NCI-H2227 (cell line): ENCODE data around the gene CAMK1D.
"Not testable (repeated sequence)": the region's sequence is repeated elsewhere in the genome, so short reads cannot be mapped to it uniquely, and the experiment has no call there.

Experiments
- DNase-seq: peaks from one replicate; lab custom pipeline; 2025; ENCODE audit not compliant: unreplicated experiment; lab: John Stamatoyannopoulos, UW

CAMK1D gene

DNA sequence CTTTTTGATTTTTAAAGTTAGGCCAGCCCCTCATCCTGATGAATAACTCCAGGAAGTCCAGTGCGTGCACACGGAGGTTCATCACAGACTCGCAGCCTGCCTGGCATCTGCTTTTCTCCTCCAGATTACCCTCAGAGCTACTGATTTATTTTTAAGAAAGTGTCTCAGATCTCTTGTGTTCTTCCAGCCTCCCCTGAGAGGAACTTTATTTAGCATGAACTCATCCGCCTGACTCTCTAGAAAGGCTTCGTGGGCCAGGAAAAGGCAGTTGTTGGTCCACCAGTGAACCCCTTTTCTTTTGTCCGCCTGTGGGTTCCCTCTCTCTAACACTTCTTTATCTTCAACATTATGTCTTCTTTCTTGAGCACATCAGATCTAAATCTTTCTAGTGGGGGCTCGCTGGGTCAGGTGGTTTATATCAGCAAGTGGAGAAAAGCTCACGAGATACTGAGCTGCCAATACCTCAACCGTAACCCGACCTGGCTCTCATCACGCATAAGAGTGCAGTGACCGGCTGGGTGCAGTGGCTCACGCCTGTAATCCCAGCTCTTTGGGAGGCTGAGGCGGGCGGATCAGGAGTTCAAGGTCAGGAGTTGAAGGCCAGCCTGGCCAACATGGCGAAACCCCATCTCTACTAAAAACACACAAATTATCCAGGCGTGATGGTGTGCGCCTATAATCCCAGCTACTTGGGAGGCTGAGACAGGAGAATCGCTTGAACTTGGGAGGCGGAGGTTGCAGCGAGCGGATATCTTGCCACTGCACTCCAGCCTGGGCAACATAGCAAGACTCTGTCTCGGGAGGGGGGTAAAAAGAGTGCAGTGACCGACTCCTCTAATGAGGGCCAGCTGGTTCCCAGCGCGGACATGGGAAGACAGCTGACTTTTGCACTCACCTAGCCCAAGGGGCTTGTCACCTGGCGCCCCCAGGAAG is 489.9 kb downstream of the CAMK1D start:
- DNase-seq, result no peak

DNA sequence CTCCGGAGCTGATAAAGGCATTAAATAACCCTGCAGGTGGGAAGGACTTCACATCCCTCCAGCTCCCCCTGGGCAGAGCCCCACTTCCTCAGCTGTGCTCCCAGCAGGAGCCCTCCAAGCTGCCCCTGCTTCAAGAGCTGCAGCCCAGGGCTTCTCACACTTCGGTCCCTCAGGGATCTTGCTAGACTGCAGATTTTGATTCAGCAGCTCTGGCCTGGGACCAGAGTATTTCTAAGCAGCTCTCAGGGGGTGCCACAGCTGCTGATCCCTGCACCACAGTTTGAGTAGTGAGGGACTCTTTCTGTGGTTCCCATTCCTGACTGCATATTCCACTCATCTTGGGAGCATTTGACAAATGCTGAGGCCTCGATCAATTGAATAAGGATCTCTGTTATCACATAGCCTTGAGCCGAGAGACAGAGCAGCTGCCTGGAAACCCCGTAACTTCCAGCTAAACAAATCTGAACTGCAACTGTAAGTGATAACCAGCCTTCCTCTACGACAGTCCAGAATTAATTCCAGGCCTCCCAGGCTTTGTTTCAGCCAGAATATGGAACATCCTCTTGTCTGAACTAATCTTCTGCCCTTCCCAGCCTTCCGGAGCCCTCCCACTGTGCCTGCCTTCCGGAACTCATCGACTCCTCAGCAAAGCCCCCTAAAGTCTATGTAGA is 490.7 kb downstream of the CAMK1D start:
- DNase-seq, result no peak

DNA sequence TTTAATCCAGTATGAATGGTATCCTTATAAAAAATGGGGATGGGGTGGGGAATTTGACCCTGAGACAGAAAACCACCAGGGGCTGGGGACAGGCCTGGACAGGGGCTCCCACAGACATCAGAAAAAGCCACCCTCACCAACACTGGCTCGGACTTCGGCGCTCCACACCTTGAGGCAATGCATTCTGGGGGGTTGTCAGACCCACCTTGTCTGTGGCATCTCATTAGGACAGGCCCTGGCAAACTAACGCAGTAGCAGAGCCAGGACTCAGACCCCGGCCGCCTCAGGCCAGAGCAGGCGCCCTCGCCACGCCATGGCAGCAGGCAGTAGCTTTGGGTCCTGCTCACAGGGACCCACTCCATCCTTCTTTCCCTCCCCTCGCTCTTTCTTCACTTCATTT is 492.1 kb downstream of the CAMK1D start:
- DNase-seq, result no peak

DNA sequence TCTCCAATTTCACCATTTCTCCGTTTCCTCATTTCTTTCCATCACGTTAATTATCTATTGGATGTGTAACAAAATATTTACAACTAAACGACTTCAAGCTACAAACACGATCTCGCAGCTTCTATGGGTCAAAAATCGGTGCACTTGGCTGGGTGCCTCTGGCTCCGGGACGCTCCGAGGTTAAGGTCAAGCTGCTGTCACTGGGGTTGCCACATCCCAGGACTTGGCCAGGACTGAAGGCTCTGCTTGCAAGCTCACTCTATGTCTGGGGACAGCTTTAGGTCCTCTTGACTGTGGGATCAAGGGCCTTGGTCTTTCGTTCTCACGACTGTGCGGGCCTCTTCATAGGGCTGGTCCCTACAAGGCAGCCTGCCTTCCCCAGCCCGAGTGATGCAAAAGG is 492.5 kb downstream of the CAMK1D start:
- DNase-seq, result no peak

DNA sequence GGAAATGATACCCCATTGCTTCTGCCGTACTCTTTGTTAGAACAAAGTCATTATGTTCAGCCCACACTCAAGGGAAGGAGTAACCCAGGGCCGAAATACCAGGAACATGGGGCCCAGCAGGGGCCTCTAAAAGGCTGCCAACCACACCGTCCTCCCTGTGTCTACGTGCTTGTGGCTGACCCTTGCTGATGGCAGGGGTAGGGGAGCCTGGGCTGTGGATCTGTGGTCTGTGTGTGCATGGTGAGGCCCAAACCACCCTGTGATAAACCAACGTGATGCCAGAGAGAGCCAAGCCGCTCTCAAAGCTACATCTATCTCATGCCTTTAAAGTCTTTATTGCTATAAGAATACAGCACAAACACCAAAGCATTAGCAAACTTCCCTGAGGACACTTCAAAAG is 493.0 kb downstream of the CAMK1D start:
- no peak for DNase-seq

DNA sequence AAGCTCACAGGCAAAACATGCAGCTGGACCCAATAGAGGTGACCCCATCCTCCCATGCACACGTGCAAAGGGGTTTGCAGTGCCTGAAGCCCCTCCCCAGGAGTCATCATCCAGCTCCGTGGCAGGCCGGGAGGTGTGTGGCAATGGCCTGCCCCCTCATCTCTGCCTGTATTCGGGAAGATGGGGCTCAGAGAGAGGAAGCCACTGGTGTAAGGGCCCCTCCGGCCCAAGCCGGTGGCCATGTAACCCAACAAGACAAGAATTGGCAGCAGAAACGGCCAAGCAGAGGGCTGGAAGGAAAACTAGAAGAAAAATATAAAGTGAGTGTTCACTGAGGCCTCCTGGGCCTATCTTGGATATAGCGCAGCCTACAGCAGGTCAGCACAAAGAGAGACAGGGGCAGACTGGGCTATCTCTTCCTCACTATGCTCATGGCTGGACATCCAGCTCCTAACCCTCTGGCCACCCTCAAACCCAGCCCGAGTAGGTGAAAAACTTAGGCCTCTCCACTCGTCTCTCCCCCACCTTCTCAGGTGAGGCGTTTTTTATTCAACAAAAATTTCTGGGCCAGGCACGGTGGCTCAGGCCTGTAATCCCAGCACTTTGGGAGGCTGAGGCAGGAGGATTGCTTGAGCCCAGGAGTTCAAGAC is 494.1 kb downstream of the CAMK1D start:
- no peak for DNase-seq

DNA sequence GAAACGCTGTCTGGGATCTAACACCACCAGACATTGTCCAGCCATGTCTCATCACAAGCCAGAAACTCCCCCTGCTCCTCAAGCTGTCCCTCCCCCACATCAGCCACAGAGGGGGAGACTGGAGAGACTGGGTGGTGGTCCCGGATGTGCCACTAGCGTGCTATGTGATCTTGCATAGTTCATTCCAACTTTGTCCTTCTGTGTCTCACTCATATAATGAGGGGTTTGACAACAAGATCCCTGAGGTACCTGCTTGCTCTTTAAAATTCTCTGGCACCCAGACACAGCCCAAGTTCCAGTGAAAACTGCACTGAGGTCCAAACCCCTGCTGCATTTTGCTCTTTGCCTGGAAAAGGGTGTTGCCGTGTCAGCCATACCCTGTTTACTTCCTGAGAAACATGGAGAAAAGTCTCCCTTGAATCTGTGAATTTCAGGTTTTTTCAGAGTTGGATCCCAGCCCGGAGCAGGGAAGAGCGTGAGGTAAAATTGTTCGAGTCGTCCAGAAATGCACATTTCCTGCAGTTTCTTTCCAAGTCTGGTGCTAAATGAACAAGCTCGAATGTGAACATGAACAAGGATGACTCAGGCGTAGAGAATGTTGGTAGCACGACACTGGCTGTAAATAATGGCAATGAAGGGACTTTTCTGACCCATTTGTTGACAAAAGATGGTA is 495.6 kb downstream of the CAMK1D start:
- no peak for DNase-seq

DNA sequence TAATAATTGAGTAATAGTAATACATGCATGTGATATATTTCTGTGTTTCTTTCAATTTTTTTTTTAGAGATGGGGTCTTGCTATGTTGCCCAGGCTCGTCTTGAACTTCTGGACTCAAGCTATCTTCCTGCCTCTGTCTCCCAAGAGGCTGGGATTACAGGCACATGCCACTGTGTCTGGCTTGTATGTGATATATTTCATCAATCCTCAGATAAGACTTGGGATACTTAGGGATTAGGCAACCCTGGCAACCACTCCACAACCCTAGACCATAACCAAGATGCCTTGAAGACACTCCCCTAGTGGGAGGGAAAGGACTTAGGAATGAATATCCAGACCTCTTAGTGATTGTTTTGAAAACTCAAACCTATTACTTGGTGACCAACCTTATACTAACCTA is 497.4 kb downstream of the CAMK1D start:
- DNase-seq, result no peak

DNA sequence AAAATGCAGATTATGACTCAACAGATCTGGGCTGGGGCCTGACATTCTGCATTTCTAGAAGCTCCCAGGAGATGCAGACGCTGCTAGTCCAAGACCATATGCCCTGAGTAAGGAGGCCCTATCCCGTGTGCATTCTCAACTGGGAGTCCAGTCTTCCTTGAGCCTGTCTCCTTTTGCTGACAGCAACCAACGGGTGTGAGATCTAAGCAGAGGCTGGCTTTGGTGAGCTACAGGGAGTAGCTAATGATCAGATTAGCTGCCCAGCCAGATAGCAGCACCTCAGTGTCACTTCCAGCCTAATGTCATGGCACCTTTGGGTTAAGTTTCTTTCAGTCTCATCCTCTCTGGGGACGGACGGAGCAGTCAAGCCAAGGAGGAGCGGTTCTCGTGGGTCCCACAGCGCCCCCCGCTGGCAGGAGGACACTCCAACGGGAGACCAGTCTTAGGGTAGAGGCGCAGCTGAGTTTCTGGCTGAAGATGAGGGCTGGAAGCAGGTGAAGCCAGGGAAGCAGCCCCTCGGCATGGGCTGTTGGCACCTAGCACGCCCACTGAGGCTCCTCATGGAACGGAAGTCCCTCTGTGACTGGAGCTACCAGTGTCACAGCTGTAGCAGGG is 498.1 kb downstream of the CAMK1D start:
- DNase-seq, result no peak

DNA sequence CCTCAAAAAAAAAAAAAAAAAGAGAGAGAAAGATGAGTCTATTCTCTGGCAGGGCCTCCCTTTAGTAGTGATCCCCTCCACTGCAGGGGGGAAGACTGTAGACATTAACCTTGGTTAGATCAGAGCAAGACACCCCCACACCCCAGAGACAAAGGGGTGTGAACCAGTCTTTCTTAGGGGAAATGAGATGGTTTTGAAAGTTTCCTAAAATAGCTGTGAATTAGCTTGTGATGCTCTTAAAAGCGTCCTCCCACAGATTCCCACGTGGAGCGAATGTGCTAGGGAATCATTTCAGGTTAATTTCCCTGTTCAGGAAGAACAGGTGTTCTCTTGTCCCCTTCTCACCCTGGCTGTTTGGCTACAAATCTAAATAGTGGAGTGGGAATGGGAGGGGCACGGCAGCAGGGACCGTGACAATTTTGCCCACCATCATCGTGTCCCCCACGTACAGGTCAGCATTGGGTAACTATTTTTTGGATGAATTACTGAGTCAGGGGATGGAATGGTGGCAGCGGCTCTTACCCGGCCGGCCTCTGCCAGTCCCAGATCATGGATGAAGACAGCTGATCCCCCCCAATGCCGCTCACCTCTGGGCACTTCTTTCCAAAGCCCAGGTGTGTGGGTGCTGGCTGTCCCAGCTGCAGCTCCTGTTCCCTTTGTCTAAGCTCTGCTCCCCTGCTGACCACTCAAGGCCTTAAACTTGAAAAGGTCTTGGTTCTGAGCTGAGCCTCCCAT is 499.3 kb downstream of the CAMK1D start:
- no peak for DNase-seq

DNA sequence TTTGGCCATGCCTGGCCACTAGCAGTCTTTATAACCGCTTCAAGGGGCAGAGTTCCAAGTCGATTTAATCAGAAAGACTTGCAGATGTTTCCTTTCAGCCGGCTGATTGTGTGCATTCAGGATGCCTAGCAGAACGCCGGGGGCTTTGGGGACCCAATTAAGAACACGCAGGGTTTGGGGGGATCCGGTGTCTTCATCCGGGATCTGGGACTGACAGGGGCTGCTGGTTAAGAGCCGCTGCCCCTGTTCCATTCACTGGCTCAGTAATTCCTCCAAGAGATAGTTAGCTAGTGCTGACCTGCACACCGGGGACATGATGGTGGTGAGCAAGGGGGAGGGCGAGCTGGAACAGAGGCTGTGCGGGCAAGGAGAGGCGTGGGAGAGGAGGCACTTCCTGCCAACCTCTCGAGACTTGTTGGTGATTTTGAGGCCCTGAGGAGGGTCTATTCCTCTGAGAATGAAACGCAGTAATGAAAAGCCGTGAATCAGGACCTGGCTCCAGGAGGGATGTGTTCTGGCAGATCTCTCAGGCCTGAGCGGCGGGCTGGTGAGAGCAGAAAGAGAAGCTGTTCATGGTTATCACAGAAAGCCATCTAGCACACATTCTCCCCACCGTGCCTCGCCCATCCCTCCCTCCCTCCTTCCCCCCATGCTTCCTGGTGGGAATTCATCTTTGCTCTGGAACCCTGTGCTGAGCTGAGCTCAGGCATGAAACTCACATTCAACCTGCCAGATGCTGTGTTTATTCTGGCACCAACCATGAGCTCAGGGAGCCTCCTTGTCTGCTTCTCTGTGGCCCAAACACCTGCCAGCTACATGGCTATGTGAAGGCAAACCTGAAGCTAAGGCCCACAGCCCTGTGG is 500.2 kb downstream of the CAMK1D start:
- DNase-seq, result no peak

DNA sequence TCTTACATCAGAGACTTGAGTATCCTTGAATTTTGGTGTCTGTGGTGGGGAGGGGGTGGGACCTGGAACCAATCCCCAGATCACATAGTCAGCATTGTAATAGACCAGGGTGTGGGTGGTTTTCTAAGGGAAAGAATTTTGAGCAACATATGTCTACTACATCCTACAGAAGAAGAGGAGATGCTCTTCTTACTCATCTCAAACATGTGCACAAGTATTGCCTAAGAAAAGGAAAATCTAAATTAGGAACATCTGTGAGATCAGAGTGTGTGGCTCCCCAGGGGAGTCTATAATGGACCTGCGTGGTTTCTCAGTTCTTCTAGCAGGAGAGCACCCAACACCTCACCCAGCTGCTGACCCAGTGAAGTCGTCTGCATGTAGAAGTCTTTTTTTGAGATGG is 503.3 kb downstream of the CAMK1D start:
- no peak for DNase-seq

DNA sequence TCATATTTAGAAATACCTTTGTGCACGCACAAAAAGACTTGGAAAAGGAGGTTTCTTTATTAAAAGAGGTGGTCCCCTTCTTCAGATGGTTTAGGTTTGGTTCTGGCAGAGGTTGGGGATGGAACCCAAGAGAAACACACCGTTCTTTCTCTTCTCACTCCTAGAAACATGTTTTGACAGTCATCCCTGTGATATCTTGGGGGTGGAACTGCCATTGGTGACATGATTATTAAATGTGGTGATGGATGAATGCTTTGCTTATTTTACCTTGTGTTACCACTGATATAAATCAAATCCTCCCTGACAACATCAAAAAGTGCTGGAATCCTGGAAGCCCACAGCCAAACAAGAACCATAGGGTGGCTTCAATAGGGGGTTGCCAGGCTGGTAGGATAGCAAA is 505.6 kb downstream of the CAMK1D start:
- DNase-seq, result no peak

DNA sequence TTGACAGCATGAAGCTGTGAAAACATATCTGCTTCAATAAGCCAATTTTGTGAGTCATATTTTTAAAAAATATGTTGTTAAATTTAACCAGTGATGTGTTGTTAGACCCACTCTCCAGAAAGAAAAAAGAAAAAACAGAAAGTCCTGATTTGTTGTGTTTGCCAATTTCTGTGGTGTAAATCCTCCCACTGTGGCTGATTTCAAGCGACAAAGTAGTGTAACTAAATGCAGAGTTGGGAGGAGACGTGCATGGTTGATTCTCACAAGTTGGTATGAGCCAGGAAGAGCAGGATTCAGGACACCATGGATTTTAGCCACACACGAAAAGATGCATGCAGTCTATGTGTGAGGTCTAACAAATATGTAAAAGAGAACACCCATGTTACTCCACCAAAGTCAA is 513.1 kb downstream of the CAMK1D start:
- no peak for DNase-seq

DNA sequence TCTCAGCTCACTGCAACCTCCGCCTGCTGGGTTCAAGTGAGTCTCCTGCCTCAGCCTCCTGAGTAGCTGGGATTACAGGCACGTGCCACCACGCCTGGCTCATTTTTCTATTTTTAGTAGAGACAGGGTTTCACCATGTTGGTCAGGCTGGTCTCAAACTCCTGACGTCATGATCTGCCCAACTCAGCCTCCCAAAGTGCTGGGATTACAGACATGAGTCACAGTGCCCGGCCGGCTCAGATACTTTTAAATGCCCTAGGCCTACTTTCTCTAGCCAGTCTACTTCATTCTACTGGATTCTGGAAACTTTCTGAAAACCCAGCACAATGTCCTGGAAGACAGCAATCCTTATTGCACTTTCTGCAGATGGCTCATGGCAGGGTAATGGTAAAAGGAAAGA is 516.2 kb downstream of the CAMK1D start:
- DNase-seq, result not testable (repeated sequence)

DNA sequence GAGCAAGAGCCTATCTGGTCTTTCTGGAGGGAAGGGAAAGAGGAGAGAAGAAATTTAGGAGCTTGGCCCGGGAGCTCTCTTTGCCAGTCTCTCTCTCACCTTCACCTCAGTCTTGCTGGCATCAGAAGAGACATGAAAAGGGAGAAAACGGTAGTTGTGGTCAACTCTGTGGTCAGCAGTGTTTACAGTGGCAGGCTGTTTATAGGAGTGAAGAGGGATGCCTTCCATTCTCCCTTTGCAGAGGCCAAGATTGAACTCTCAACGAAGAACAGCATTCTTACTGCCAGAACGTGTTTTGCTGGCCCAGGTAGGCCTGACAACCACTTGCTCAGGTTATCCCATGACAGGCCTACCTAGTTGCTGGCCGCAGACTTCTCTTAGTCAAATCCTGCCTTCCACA is 518.9 kb downstream of the CAMK1D start:
- DNase-seq, result no peak

DNA sequence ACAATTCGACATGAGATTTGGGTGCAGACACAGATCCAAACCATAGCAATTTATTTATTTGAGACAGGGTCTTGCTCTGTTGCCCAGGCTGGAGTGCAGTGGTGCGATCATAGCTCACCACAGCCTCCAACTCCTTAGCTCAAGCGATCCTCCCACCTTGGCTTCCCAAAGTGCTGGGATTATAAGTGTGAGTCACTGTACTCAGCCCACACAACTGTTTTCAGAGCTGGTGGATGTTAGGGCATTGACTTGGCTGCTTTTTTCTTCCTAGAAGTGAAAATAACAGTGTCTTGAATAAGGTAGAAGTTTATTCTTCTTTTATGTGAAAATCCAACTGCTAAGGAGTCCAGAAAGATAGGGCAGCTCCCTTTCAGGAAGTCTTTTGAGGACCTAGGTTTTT is 520.1 kb downstream of the CAMK1D start:
- no peak for DNase-seq

DNA sequence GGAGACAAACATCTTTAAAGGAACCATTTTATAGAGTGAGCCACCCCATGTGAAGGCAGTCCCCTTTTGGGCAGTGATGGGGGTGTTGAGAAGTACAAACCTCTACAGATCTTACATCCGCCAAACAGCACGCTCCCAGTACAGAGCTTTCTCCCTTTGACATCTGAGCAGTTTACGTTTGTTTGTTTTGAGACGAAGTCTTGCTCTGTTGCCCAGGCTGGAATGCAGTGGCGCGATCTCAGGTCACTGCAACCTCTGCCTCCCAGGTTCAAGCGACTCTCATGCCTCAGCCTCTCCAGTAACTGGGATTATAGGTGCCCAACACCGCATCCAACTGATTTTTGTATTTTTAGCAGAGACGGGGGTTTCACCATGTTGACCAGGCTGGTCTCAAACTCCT is 523.2 kb downstream of the CAMK1D start:
- DNase-seq, result no peak

DNA sequence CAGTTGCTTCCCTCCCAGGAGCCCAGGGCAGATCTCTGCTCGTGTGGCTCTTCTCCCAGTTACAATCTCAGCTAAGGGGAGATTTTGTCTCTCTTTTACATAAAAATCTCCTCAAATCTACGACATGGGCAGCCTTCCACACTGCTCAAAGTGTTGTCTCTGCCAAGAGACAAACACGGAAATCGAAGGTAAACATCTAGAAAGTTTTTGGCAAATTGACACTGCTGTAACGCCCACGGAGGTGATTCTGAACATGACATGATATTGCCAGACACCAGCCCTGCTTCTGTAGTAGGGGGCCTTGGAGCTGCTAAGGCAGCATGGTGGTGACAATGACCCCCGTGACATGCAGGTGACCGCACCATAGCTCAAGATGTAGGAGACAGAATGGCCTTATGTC is 523.8 kb downstream of the CAMK1D start:
- no peak for DNase-seq
